Gastroesophageal sphincter (tissue), 4 donors: Measurements from ENCODE around the gene SCN8A. TPM values are rescaled to one million over a fixed set of nuclear protein-coding genes. Genes with fewer than 3 reads are reported as not detected.

ENCODE experiments used
- ATAC-seq: fragments of 150-250 bp; one replicate; pipeline ENCODE4 v1.9.1; 2016; ENCODE audit warnings: mild to moderate bottlenecking, moderate library complexity
- H3K27ac ChIP-seq, 4 donors: fragments of 200-600 bp; sonication (generic) in 3 of 4; 1 replicate in 3 of 4; 2 replicates in 1 of 4; pipeline ENCODE4 v1.5.1; 2016 to 2019
- H3K27me3 ChIP-seq: fragments of 200-600 bp; sonication (generic); one replicate; pipeline ENCODE4 v1.5.1; 2019
- H3K36me3 ChIP-seq, 2 donors: fragments of 200-600 bp; sonication (generic); one replicate each; pipeline ENCODE4 v1.5.1; 2019; ENCODE audit warnings: control low read depth in 1 of 2
- H3K4me1 ChIP-seq, 3 donors: fragments of 200-600 bp; sonication (generic); 1 replicate in 2 of 3; 2 replicates in 1 of 3; pipeline ENCODE4 v1.5.1; 2016 to 2019; ENCODE audit warnings: control low read depth in 2 of 3
- H3K4me3 ChIP-seq, 2 donors: fragments of 200-600 bp; sonication (generic); one replicate each; pipeline ENCODE4 v1.5.1; 2019; ENCODE audit warnings: mild to moderate bottlenecking in 1 of 2, moderate library complexity in 1 of 2
- H3K9me3 ChIP-seq, 3 donors: fragments of 200-600 bp; sonication (generic); one replicate each; pipeline ENCODE4 v1.5.1; 2017 to 2019; ENCODE audit warnings: control low read depth in 2 of 3
- EP300 ChIP-seq: sonication (generic); formaldehyde crosslinking; IDR thresholded peaks from one replicate; pipeline ENCODE4 v1.6.1; 2017; ENCODE audit warnings: antibody characterized with exemption, mild to moderate bottlenecking
- POLR2A ChIP-seq, 2 donors: fragments of 450-650 bp; IDR thresholded peaks; one replicate each; pipeline ENCODE4 v1.6.1; 2017; ENCODE audit warnings: antibody characterized with exemption in 2 of 2, mild to moderate bottlenecking in 2 of 2, moderate library complexity in 1 of 2
- POLR2AphosphoS5 ChIP-seq: sonication (generic); formaldehyde crosslinking; IDR thresholded peaks from one replicate; pipeline ENCODE4 v1.6.1; 2017; ENCODE audit warnings: antibody characterized with exemption
- WGBS, 2 donors: methylation state at CpG; one replicate each; pipeline ENCODE4 v1.1.5; 2018; ENCODE audit warnings: low coverage in 1 of 2; 5-methylcytosine and 5-hydroxymethylcytosine counted together
- total RNA-seq, 4 donors: library from RNA; depleted of rRNA; stranded (reverse); fragments of >200 nt; gene quantifications; one replicate each; pipeline ENCODE4 v1.1.0, GENCODE V29; 2016
- TF ChIP-seq, protein P1 (sequence below), 4 experiments: fragments of 200-600 bp in 2 of 4; fragments of 450-650 bp in 2 of 4; sonication (generic) in 1 of 4; IDR thresholded peaks; one replicate each; pipeline ENCODE4 v1.5.1; 2017 to 2019; ENCODE audit warnings: antibody characterized with exemption in 4 of 4, mild to moderate bottlenecking in 2 of 4, moderate library complexity in 2 of 4

The SCN8A gene
- total RNA-seq, 4 donors from 2014 or later, result 0.47 to 1.2 (median 0.60) TPM

DNA sequence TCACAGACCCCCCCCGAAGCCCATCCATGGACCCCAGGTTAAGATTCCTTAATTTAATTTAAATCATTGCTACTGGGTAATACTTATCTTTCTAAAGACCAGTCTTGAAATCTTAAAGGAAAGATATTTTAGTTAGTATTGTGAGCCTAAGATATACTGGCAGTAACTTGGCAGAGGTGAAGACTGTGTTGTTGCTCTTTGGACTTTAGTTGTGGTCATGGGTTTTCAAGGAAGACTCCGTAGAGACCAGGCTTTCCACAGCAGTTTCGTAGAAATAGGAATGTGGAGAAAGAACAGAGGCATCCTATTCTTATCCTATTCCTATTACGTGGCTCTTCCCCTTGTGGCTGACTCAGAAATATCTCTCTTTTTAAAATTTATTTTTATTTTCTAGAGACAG lies 99.0 kb downstream of the SCN8A start:
- ATAC-seq, result no peak
- no peak overlapping the region for H3K27ac ChIP-seq
- no peaks in the 10 kb centered on the region for H3K9me3 ChIP-seq
- TF ChIP-seq, protein P1, sequence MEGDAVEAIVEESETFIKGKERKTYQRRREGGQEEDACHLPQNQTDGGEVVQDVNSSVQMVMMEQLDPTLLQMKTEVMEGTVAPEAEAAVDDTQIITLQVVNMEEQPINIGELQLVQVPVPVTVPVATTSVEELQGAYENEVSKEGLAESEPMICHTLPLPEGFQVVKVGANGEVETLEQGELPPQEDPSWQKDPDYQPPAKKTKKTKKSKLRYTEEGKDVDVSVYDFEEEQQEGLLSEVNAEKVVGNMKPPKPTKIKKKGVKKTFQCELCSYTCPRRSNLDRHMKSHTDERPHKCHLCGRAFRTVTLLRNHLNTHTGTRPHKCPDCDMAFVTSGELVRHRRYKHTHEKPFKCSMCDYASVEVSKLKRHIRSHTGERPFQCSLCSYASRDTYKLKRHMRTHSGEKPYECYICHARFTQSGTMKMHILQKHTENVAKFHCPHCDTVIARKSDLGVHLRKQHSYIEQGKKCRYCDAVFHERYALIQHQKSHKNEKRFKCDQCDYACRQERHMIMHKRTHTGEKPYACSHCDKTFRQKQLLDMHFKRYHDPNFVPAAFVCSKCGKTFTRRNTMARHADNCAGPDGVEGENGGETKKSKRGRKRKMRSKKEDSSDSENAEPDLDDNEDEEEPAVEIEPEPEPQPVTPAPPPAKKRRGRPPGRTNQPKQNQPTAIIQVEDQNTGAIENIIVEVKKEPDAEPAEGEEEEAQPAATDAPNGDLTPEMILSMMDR (IDR thresholded peaks at IDR 0.05), result no peak
- TF ChIP-seq EP300, result no peak
- no peak for TF ChIP-seq POLR2AphosphoS5
- TF ChIP-seq POLR2A (IDR thresholded peaks at IDR 0.05), result no peak
- 85% methylated on average over 3 to 4 of the region's 4 CpGs for WGBS, 2 donors
- H3K27me3 ChIP-seq, result no peaks in the 10 kb centered on the region
- no peaks in the 10 kb centered on the region for H3K4me1 ChIP-seq
- H3K36me3 ChIP-seq, result no peaks in the 10 kb centered on the region
- H3K4me3 ChIP-seq, result no peak overlapping the region

DNA sequence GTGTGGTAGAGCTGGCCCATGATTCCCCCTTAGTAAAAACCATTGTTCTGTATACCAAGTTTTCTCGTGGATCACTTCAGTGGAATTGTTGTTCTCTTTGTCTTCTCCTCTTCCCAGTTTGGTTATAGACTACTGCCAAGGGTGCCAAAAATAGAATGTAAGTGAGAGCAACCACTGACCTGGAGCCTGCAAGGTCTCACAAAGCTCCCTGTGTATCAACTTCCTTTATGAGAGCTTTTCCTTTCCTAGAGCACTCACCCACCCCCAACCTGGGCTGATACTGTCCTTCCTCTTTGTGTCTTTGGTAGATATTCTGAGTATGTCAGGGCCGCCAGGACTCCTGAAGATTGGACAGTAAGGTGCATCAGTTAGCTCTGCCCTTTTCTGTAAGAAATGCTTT lies 101.0 kb downstream of the SCN8A start:
- TF ChIP-seq POLR2A (IDR thresholded peaks at IDR 0.05) (no peak), EP300 (no peak), POLR2AphosphoS5 (no peak)
- TF ChIP-seq, protein P1 (IDR thresholded peaks at IDR 0.05), result no peak
- Histone ChIP-seq H3K4me3 (no peak overlapping the region), H3K27me3 (no peaks in the 10 kb centered on the region), H3K9me3 (no peaks in the 10 kb centered on the region), H3K4me1 (no peaks in the 10 kb centered on the region), H3K27ac (no peak overlapping the region), H3K36me3 (no peaks in the 10 kb centered on the region)
- ATAC-seq, result no peak
- WGBS, 2 donors, result 79 to 90% methylated on average over 2 of the region's 2 CpGs

DNA sequence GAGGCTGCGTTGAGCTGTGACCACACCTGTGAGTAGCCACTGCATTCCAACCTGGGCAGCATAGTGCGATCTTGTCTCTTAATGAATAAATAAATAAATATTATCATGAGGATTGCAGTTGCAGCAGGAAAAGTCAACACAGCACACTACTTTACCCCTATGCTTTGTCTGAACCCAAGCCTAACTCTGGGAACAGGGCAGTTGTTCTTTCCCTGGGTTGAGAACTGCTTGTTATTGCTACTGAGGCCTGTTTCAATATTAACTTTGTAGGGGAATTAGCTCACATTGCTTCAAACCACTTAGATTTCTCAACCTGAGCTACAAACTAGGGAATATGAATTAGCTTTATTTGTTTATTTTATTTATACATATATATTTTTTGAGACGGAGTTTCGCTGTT lies 102.5 kb downstream of the SCN8A start:
- H3K9me3 ChIP-seq, result no peaks in the 10 kb centered on the region
- H3K27ac ChIP-seq, result no peak overlapping the region
- TF ChIP-seq EP300 (no peak), POLR2AphosphoS5 (no peak), POLR2A (IDR thresholded peaks at IDR 0.05) (no peak)
- TF ChIP-seq, protein P1 (IDR thresholded peaks at IDR 0.05), result no peak
- no peaks in the 10 kb centered on the region for H3K36me3 ChIP-seq
- no peaks in the 10 kb centered on the region for H3K27me3 ChIP-seq
- H3K4me1 ChIP-seq, result no peaks in the 10 kb centered on the region
- 82 to 97% methylated on average over 2 to 3 of the region's 4 CpGs for WGBS, 2 donors
- no peak overlapping the region for H3K4me3 ChIP-seq
- no peak for ATAC-seq

DNA sequence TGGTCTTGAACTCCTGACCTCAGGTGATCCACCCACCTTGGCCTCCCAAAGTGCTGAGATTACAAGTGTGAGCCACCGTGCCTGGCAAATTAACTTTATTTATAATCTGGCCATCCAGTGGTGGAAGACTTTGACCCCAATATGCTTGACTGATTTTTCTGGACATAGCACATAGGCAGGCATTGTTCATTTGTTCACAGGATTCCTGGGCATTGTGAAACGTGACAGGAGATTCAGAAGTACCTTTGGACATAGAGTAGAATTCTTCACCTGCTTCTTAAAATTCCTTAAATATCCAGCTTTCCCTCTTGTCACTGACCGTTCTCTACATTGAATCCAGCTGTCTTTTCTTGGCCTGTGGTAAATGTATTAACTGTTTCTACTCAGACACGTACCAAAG lies 103.1 kb downstream of the SCN8A start:
- no peak for TF ChIP-seq POLR2A (IDR thresholded peaks at IDR 0.05)
- TF ChIP-seq POLR2AphosphoS5, result no peak
- TF ChIP-seq, protein P1 (IDR thresholded peaks at IDR 0.05), result no peak
- TF ChIP-seq EP300, result no peak
- 40 to 60% methylated on average over 3 to 4 of the region's 4 CpGs for WGBS, 2 donors

DNA sequence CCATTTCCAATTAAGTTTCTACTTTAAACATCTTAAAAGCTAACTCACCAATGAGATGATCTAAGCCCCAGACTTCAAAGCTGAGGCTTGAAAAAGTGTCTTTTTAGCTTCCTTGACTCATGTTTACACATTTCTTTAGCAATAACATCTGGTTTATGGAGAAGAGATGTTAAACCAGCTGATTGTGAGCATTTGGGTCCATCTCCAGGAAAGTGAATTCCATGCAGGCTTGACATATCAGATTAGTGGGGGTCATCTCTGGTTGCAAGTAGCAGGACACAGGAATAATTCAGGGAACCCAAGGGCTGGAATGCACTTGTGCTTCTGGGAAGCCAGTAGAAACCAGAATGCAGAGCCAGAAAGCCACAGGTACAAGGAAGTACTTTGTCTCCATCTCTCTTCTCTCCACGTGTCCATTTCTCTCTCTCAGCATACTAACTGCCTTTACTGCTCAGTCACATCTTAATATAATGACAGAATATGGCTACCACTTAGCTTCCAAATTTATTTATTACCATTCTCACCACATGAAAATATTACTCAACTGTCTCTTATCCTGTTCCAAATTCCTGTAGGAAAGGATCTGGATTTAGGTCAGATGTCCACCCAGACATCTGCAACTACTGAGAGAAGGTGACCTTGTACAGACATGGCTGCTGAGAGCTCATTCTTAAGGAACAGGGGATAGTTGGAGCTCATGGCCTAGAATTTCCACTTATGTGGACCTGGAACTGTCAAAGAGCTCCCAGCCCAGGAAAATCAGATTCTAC lies 104.4 kb downstream of the SCN8A start:
- H3K27me3 ChIP-seq, result no peaks in the 10 kb centered on the region
- H3K4me1 ChIP-seq, result no peaks in the 10 kb centered on the region
- no peak overlapping the region for H3K4me3 ChIP-seq
- H3K9me3 ChIP-seq, result no peaks in the 10 kb centered on the region
- no peak for ATAC-seq
- H3K27ac ChIP-seq, result no peak overlapping the region
- 70 to 75% methylated on average over 1 of the region's 1 CpG for WGBS, 2 donors
- no peak for TF ChIP-seq POLR2A (IDR thresholded peaks at IDR 0.05)
- TF ChIP-seq, protein P1 (IDR thresholded peaks at IDR 0.05), result no peak
- no peak for TF ChIP-seq POLR2AphosphoS5
- TF ChIP-seq EP300, result no peak
- H3K36me3 ChIP-seq, result no peaks in the 10 kb centered on the region

More for the DNA sequence above, 103.1 kb downstream of the SCN8A start:
- H3K4me1 ChIP-seq, result no peaks in the 10 kb centered on the region
- no peak overlapping the region for H3K27ac ChIP-seq
- no peak overlapping the region for H3K4me3 ChIP-seq
- no peak for ATAC-seq
- no peaks in the 10 kb centered on the region for H3K27me3 ChIP-seq
- H3K9me3 ChIP-seq, result no peaks in the 10 kb centered on the region
- H3K36me3 ChIP-seq, result no peaks in the 10 kb centered on the region
